H7 (cell line): ENCODE measurements around the gene FOXI1. TPM values are rescaled to one million over a fixed set of nuclear protein-coding genes. Genes with fewer than 3 reads are reported as not detected.

Experiments used
- DNase-seq: peaks from one replicate; pipeline ENCODE4 v3.0.0; 2012
- H3K27me3 ChIP-seq: 2 replicates; pipeline ENCODE4 v1.6.0; 2011; ENCODE audit warnings: mild to moderate bottlenecking, low read length; ENCODE audit not compliant: control insufficient read depth, insufficient read depth
- H3K36me3 ChIP-seq: replicated peaks from 2 replicates; pipeline ENCODE4 v1.5.1; 2011; ENCODE audit warnings: low read length; ENCODE audit not compliant: control insufficient read depth, insufficient read depth
- H3K4me3 ChIP-seq: 2 replicates; pipeline ENCODE4 v1.5.1; 2011; ENCODE audit warnings: low read depth, mild to moderate bottlenecking, control low read depth, low read length, moderate library complexity; ENCODE audit not compliant: insufficient read depth
- total RNA-seq: library from RNA; depleted of rRNA; stranded (reverse); fragments of >200 nt; shearing (Covaris generic); gene quantifications from 2 replicates; pipeline ENCODE4 v1.2.3, GENCODE V29; 2014

FOXI1 gene
- total RNA-seq, 1 experiment from 2014 or later, result 0.07 TPM

GRCh38 chr5:170144286-170145023 is 38.8 kb downstream of the FOXI1 start:
- Histone ChIP-seq H3K27me3 (no peaks in the 10 kb centered on the region), H3K4me3 (no peak overlapping the region), H3K36me3 (no peaks in the 10 kb centered on the region)
- DNase-seq, result no peak

GRCh38 chr5:170145462-170145861 is 39.8 kb downstream of the FOXI1 start:
- no peak overlapping the region for H3K4me3 ChIP-seq
- DNase-seq, result no peak
- no peaks in the 10 kb centered on the region for H3K36me3 ChIP-seq
- no peaks in the 10 kb centered on the region for H3K27me3 ChIP-seq

GRCh38 chr5:170147051-170147752 is 41.5 kb downstream of the FOXI1 start:
- Histone ChIP-seq H3K4me3 (no peak overlapping the region), H3K27me3 (no peaks in the 10 kb centered on the region), H3K36me3 (no peaks in the 10 kb centered on the region)
- no peak for DNase-seq

DNA sequence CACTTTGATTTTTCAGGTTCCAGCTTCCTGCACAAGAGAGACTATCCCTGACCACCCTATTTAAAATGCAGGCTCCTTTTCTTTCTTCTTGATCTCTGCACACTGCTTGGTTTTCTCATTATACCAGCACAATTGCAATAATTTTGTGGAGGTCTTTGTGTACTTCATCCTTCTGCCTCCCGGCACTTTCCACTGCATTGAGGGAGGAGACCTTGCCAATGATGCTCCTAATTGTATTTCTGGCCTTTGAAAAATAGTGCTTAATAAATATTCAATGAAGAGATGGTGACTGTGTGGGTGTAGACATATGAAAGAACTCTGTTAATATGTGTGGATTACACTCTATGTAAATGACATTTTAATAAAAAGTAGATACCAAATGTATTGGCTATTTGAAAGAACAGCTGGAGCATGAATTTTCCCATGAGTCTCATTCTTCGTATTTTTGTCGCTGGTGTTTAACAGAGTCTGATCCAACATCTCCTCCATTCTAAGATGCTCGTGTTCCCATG is 42.1 kb downstream of the FOXI1 start:
- DNase-seq, result no peak
- Histone ChIP-seq H3K27me3 (no peaks in the 10 kb centered on the region), H3K36me3 (no peaks in the 10 kb centered on the region), H3K4me3 (no peak overlapping the region)

DNA sequence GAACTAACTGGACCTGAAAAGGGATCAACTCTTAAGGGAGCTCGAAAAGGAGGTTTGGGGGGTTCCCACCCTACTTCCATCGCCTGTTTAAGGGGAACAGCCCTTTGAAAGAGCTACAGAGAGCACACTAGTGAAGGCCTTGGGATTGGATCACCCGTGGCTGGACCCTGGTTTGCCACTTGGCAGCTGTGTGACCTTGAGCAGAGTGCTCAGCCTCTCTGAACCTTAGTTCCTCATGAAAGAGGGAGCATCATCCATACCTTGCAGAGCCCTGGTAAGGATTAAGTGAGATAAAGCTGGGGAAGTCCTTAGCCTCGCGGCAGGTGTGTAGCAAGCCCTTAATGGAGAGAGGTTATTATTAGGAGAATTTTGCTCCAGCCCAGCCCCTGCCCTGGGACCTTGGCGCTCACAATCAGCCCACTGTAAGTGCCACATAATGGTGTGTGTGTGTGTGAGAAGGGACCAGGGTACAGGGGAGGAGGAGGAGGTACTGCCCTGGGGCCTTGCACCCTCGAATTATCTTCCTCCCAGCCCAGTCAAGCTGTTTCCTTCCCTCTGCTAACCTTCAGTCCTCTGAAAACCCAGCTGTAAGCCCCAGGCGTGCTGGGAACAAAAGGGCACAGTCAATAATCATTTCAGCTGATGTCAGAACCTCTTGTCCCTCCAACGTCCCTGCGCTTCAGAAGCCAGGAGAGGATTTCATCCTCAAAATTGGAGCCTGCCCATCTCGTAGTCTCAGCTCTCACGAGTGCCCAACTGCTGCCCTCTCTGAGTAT is 42.9 kb downstream of the FOXI1 start:
- H3K4me3 ChIP-seq, result no peak overlapping the region
- DNase-seq, result no peak
- H3K27me3 ChIP-seq, result no peaks in the 10 kb centered on the region
- H3K36me3 ChIP-seq, result no peaks in the 10 kb centered on the region

- H3K27me3 ChIP-seq, result no peaks in the 10 kb centered on the region
- no peak for DNase-seq
- no peak overlapping the region for H3K4me3 ChIP-seq
- H3K36me3 ChIP-seq, result no peaks in the 10 kb centered on the region
Measured at GRCh38 chr5:170149206-170149515, 43.5 kb downstream of the FOXI1 start.

GRCh38 chr5:170150713-170151096 is 45.0 kb downstream of the FOXI1 start:
- no peak for DNase-seq
- Histone ChIP-seq H3K27me3 (no peaks in the 10 kb centered on the region), H3K36me3 (no peaks in the 10 kb centered on the region), H3K4me3 (no peak overlapping the region)

- no peaks in the 10 kb centered on the region for H3K36me3 ChIP-seq
- H3K27me3 ChIP-seq, result no peaks in the 10 kb centered on the region
- DNase-seq, result peak; percentile 65
Measured at GRCh38 chr5:170151097-170151831, 45.6 kb downstream of the FOXI1 start.

GRCh38 chr5:170152767-170153166 is 47.1 kb downstream of the FOXI1 start:
- DNase-seq, result no peak
- H3K36me3 ChIP-seq, result no peaks in the 10 kb centered on the region
- H3K4me3 ChIP-seq, result no peak overlapping the region
- no peaks in the 10 kb centered on the region for H3K27me3 ChIP-seq

More at GRCh38 chr5:170151097-170151831, 45.6 kb downstream of the FOXI1 start:
- H3K4me3 ChIP-seq, result no peak overlapping the region

- no peak for DNase-seq
- no peaks in the 10 kb centered on the region for H3K36me3 ChIP-seq
- no peaks in the 10 kb centered on the region for H3K27me3 ChIP-seq
- no peak overlapping the region for H3K4me3 ChIP-seq
Measured at GRCh38 chr5:170154297-170154696, 48.6 kb downstream of the FOXI1 start.

- Histone ChIP-seq H3K27me3 (no peaks in the 10 kb centered on the region), H3K4me3 (no peak overlapping the region), H3K36me3 (no peaks in the 10 kb centered on the region)
- no peak for DNase-seq
Measured at GRCh38 chr5:170154744-170155143, 49.0 kb downstream of the FOXI1 start.

DNA sequence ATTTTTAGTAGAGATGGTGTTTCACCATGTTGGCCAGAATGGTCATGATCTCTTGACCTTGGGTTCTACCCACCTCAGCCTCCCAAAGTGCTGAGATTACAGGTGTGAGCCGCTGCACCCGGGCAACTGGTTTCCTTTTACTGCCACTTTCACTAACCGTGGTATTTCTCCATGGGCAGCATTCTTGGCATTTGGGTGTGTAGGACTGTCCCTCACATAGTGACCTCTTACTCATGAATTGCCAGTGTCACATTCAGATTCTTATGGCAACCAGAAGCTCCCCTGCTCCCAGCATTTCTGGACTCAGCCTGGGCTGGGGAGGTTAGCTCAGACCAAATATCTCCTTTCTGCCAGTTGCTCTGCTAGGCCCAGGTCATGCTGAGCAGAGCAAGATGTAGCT is 50.1 kb downstream of the FOXI1 start:
- no peaks in the 10 kb centered on the region for H3K36me3 ChIP-seq
- H3K4me3 ChIP-seq, result no peak overlapping the region
- H3K27me3 ChIP-seq, result no peaks in the 10 kb centered on the region
- no peak for DNase-seq

DNA sequence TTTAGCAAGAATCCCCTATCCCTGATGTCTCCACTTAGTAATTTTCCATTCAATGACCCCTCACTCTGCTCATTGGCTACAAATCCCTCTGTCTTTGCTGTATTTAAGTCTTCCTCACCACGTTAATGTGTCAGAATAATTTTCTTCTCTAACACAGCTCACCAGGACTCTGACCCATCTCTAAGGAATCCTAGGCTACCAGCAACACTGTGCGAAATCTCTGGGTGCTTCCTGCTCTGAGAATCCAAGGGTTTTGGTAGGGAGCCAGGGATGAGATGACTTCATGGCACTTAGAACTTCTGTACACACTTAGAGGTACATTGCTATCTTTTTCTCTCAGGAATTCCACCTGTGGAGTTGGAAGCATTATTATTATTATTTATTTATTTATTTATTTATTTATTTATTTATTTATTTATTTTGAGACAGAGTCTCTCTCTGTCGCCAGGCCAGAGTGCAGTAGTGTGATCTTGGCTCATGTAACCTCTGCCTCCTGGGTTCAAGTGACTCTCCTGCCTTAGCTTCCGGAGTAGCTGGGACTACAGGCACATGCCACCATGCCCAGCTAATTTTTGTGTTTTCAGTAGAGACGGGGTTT is 53.5 kb downstream of the FOXI1 start:
- DNase-seq, result no peak
- no peaks in the 10 kb centered on the region for H3K36me3 ChIP-seq
- H3K4me3 ChIP-seq, result no peak overlapping the region
- no peaks in the 10 kb centered on the region for H3K27me3 ChIP-seq
